Esophagus muscularis mucosa (tissue), 4 donors: ENCODE data around the gene PTRH2. TPM values are rescaled to one million over a fixed set of nuclear protein-coding genes. Genes with fewer than 3 reads are reported as not detected.

ENCODE experiments used
- DNase-seq: peaks from one replicate; pipeline ENCODE4 v3.0.0-alpha.2; 2017; ENCODE audit errors: extremely low spot score
- H3K27ac ChIP-seq, 4 donors: fragments of 200-600 bp; sonication (generic); replicated peaks in 1 of 4; 1 replicate in 3 of 4; 2 replicates in 1 of 4; pipeline ENCODE4 v1.5.1; 2016 to 2019; ENCODE audit warnings: mild to moderate bottlenecking in 1 of 4
- H3K27me3 ChIP-seq, 4 donors: fragments of 200-600 bp; sonication (generic); one replicate each; pipeline versions ENCODE4 v1.5.1 to v1.6.0; 2016 to 2019
- H3K36me3 ChIP-seq, 4 donors: fragments of 200-600 bp; sonication (generic); one replicate each; pipeline ENCODE4 v1.5.1; 2016 to 2019
- H3K4me1 ChIP-seq, 4 donors: fragments of 200-600 bp; sonication (generic); one replicate each; pipeline ENCODE4 v1.5.1; 2016 to 2019
- H3K4me3 ChIP-seq, 4 donors: fragments of 200-600 bp; sonication (generic); 1 replicate in 2 of 4; 2 replicates in 2 of 4; pipeline ENCODE4 v1.5.1; 2016 to 2019; ENCODE audit warnings: mild to moderate bottlenecking in 4 of 4, moderate library complexity in 1 of 4
- H3K9me3 ChIP-seq, 4 donors: fragments of 200-600 bp; sonication (generic); 1 replicate in 3 of 4; 2 replicates in 1 of 4; pipeline ENCODE4 v1.5.1; 2016 to 2019
- EP300 ChIP-seq: sonication (generic); formaldehyde crosslinking; IDR thresholded peaks from one replicate; pipeline ENCODE4 v1.6.1; 2017; ENCODE audit warnings: antibody characterized with exemption
- POLR2A ChIP-seq: fragments of 450-650 bp; IDR thresholded peaks from one replicate; pipeline ENCODE4 v1.6.1; 2017; ENCODE audit warnings: antibody characterized with exemption, moderate library complexity, mild to moderate bottlenecking, low read depth
- POLR2AphosphoS5 ChIP-seq, 2 donors: sonication (generic); formaldehyde crosslinking; IDR thresholded peaks; one replicate each; pipeline ENCODE4 v1.6.1; 2017; ENCODE audit warnings: antibody characterized with exemption in 2 of 2
- WGBS: methylation state at CpG from one replicate; pipeline ENCODE4 v1.1.5; 2018; 5-methylcytosine and 5-hydroxymethylcytosine counted together
- intact Hi-C: fragments of 100-400 bp; cut with DNase I; formaldehyde crosslinking; loops from one replicate; pipeline ENCODE4 v1.15.1; 2023
- total RNA-seq, 4 donors: library from RNA; depleted of rRNA; stranded (reverse); fragments of >200 nt; gene quantifications; one replicate each; pipeline versions ENCODE4 v1.1.0 to v1.2.1, GENCODE V29; 2016
- TF ChIP-seq, protein P1 (sequence below), 3 experiments: fragments of 200-600 bp in 2 of 3; fragments of 450-650 bp in 1 of 3; sonication (generic) in 2 of 3; IDR thresholded peaks; one replicate each; pipeline ENCODE4 v1.5.1; 2017 to 2019; ENCODE audit warnings: antibody characterized with exemption in 3 of 3, mild to moderate bottlenecking in 2 of 3, moderate library complexity in 1 of 3

Gene PTRH2
- total RNA-seq, 4 donors from 2014 or later = 11.4 to 31.1 (median 15.2) TPM

DNA sequence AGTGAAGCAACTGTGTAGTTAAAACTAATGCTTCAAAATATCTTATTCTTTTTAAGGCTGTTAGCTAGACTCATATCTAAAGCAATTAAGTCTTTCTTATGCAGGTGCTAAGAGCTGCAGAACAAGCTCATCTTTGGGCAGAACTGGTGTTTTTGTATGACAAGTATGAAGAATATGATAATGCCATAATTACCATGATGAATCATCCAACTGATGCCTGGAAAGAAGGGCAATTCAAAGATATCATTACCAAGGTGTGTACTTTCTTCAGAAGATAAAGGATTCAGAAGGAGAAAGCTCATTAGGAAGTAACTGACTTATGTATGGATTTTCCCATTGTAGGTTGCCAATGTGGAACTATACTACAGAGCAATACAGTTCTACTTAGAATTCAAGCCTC lies 23.9 kb downstream of the PTRH2 start:
- TF ChIP-seq EP300 (no peak), POLR2A (no peak), POLR2AphosphoS5 (IDR thresholded peaks at IDR 0.05) (no peak)
- TF ChIP-seq, protein P1, sequence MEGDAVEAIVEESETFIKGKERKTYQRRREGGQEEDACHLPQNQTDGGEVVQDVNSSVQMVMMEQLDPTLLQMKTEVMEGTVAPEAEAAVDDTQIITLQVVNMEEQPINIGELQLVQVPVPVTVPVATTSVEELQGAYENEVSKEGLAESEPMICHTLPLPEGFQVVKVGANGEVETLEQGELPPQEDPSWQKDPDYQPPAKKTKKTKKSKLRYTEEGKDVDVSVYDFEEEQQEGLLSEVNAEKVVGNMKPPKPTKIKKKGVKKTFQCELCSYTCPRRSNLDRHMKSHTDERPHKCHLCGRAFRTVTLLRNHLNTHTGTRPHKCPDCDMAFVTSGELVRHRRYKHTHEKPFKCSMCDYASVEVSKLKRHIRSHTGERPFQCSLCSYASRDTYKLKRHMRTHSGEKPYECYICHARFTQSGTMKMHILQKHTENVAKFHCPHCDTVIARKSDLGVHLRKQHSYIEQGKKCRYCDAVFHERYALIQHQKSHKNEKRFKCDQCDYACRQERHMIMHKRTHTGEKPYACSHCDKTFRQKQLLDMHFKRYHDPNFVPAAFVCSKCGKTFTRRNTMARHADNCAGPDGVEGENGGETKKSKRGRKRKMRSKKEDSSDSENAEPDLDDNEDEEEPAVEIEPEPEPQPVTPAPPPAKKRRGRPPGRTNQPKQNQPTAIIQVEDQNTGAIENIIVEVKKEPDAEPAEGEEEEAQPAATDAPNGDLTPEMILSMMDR (IDR thresholded peaks at IDR 0.05) = no peak
- DNase-seq = no peak
- no peak overlapping the region for H3K4me3 ChIP-seq
- H3K9me3 ChIP-seq = no peaks in the 10 kb centered on the region
- no peaks in the 10 kb centered on the region for H3K27me3 ChIP-seq
- H3K27ac ChIP-seq = no peak overlapping the region
- intact Hi-C loops = no loop called here
- H3K4me1 ChIP-seq = peaks cover 0 to 23% (median 16%) of the 10 kb centered on the region in 4 donors
- H3K36me3 ChIP-seq = peaks cover 38 to 100% (median 95%) of the 10 kb centered on the region in 4 donors

GRCh38 chr17:59680314-59680713 lies 26.9 kb downstream of the PTRH2 start:
- Histone ChIP-seq H3K27me3 (no peaks in the 10 kb centered on the region), H3K4me3 (no peak overlapping the region), H3K9me3 (no peaks in the 10 kb centered on the region), H3K27ac (peak overlapping the region in 1 of 4 donors; percentile 5), H3K36me3 (peaks cover 45 to 100% (median 96%) of the 10 kb centered on the region in 4 donors), H3K4me1 (peaks cover 0 to 11% (median 6%) of the 10 kb centered on the region in 4 donors)
- intact Hi-C loops = no loop called here
- DNase-seq = no peak
- TF ChIP-seq EP300 (no peak), POLR2A (no peak), POLR2AphosphoS5 (IDR thresholded peaks at IDR 0.05) (no peak)
- TF ChIP-seq, protein P1 (IDR thresholded peaks at IDR 0.05) = no peak
- WGBS = 61% methylated on average over 4 of the region's 4 CpGs

DNA sequence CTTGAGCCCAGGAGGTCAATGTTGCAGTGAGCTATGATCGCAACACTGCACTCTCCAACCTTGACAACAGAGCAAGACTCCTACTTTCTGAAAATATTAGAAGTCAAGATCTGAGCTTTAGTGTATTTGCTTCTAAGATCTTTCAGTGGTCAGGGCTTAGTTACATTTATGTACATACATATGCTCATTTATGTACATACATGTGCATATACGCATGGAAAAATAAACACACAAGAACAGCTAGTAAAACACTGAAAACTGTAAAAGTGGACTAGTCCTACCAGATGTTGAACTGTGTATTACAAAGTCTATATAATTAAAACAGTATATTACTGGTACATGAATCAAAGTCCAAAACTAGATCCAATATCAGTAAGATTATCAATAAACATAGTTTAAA lies 28.3 kb downstream of the PTRH2 start:
- TF ChIP-seq EP300 (no peak), POLR2AphosphoS5 (IDR thresholded peaks at IDR 0.05) (no peak), POLR2A (no peak)
- TF ChIP-seq, protein P1 (IDR thresholded peaks at IDR 0.05) = no peak
- intact Hi-C loops = no loop called here
- H3K27me3 ChIP-seq = no peaks in the 10 kb centered on the region
- H3K36me3 ChIP-seq = peaks cover 55 to 100% (median 98%) of the 10 kb centered on the region in 4 donors
- no peak overlapping the region for H3K4me3 ChIP-seq
- WGBS = 98% methylated on average over 2 of the region's 2 CpGs
- H3K9me3 ChIP-seq = no peaks in the 10 kb centered on the region
- DNase-seq = no peak
- peak overlapping the region in 1 of 4 donors; percentile 7 for H3K27ac ChIP-seq
- H3K4me1 ChIP-seq = peaks cover 0 to 11% (median 6%) of the 10 kb centered on the region in 4 donors

- Histone ChIP-seq H3K27me3 (no peaks in the 10 kb centered on the region), H3K9me3 (no peaks in the 10 kb centered on the region), H3K4me1 (peaks cover 0 to 11% (median 6%) of the 10 kb centered on the region in 4 donors), H3K36me3 (peaks cover 36 to 95% (median 84%) of the 10 kb centered on the region in 4 donors), H3K4me3 (no peak overlapping the region), H3K27ac (no peak overlapping the region)
- intact Hi-C loops = no loop called here
- WGBS = 83% methylated on average over 7 of the region's 7 CpGs
- TF ChIP-seq, protein P1 (IDR thresholded peaks at IDR 0.05) = no peak
- no peak for TF ChIP-seq POLR2A
- TF ChIP-seq EP300 = no peak
- no peak for TF ChIP-seq POLR2AphosphoS5 (IDR thresholded peaks at IDR 0.05)
- no peak for DNase-seq
Measured at GRCh38 chr17:59676716-59677115, 30.5 kb downstream of the PTRH2 start.

DNA sequence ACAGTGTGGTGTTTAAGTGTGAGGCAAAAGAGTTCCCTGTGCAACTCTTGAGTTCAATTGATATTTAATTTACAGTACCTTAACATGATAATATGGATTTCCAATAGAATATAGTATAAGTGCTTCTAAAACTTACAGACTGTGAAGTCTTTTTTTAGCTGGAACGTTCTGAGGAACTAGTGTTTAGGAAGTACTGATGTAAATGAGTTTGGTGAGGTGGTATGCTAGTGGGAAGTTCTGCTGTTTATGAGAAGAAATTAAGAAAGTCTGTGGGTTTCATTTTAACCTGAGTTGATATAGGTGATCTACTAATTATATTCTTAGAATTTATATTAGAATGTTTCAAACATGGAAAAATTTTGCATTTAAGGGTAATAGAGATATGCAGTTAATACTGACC lies 32.0 kb downstream of the PTRH2 start:
- peaks cover 21 to 95% (median 76%) of the 10 kb centered on the region in 4 donors for H3K36me3 ChIP-seq
- no peak overlapping the region for H3K4me3 ChIP-seq
- H3K27me3 ChIP-seq = no peaks in the 10 kb centered on the region
- H3K4me1 ChIP-seq = peaks cover 0 to 14% (median 4%) of the 10 kb centered on the region in 4 donors
- H3K27ac ChIP-seq = no peak overlapping the region
- TF ChIP-seq POLR2A = no peak
- TF ChIP-seq EP300 = no peak
- TF ChIP-seq, protein P1 (IDR thresholded peaks at IDR 0.05) = no peak
- TF ChIP-seq POLR2AphosphoS5 (IDR thresholded peaks at IDR 0.05) = no peak
- no peaks in the 10 kb centered on the region for H3K9me3 ChIP-seq
- no peak for DNase-seq
- intact Hi-C loops = no loop called here
- 42% methylated on average over 1 of the region's 1 CpG for WGBS
